ENCODE measurements around the gene LTB4R2.

LTB4R2 gene

DNA sequence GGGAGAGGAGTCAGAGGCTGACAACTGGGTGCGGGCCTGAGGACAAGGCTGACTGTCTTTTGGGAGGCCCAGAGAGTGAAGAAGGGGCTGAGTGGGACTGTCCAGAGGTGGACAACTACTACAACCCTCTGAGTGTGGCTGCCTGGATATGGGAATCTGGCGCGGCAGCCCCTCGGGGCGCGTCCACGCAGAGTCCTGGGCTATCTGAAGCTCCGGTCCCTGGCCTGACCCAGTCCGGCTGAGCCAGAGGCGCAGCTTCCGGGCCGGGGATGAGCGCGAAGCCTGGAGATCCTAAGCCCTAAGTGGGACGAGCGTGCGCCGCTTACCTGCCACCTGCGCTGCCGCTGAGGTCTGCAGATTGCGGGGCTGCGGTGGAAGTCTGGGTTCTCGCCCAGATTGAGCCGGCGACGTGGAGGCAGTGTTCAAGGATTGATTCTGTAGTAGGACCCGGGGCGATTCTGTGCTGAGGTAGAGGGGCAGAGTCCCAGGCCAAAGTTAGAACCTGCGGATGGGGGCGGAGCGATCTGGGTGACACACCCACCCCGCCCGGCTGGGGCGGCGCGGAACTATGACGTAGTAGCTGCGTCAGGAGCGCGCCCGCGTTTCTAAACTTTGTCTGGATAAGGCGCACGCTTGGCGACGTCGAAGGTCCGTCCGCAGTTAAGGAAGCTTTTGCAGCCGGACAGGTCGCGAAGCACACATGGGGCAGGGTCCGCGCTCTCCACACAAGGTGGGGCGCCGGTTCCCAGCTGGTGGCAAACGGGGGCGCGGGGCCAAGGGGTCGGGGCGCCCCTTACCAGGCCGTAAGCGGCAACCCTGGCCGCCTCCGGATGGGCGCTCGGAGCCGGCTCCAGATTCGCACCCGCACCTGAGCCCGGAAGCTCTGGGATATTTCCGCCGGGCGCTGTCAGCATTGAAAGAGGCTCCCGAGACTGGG, 10.4 kb upstream of the LTB4R2 start, which contains the start of the genes DHRS1 and NOP9:
Gene DHRS1 (minus strand): TSS at position 526 of the 937 bp plus-strand sequence. CDS start 674 bp downstream, outside the sequence.
Gene NOP9 (plus strand): TSS at position 596 of the 937 bp plus-strand sequence. CDS start 105 bp downstream, at position 701.
- DNase-seq = peak; percentile 82

DNA sequence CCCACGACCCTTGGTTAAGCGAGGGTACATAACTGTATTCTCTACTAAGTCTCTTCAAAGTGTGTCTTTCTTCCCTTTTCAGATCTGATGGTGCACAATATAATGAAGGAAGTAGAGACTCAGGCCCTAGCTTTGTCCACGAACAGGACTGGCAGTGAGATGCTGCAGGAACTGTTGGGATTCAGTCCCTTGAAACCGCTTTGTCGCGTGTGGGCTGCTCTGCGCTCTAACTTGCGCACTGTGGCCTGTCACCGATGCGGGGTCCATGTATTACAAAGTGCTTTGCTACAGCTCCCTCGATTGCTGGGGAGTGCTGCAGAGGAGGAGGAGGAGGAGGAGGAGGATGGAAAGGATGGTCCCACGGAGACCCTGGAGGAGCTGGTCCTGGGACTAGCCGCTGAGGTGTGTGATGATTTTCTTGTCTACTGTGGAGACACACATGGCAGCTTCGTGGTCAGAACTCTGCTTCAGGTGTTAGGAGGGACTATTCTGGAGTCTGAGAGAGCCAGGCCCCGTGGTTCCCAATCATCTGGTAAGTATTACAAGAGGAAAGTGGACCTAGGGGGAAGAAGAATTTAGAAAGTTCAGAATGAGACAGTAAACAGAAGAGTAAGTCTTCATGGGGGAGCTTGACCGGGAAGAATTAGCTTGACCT, 9.5 kb upstream of the LTB4R2 start:
- DNase-seq = no peak

DNA sequence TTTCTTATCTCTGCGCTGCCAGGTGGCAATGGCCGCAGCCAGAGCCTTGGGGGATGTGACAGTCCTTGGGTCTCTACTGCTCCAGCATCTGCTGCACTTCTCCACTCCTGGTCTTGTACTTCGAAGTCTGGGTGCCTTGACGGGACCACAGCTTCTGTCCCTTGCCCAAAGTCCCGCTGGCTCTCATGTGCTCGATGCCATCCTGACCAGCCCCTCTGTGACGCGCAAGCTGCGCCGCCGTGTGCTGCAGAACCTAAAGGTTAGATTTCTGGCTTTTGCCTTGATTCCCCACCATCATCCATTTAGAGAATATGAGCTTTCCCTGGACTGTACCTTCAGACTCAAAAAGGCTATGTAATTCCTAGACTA, 5.9 kb upstream of the LTB4R2 start:
- no peak for DNase-seq

DNA sequence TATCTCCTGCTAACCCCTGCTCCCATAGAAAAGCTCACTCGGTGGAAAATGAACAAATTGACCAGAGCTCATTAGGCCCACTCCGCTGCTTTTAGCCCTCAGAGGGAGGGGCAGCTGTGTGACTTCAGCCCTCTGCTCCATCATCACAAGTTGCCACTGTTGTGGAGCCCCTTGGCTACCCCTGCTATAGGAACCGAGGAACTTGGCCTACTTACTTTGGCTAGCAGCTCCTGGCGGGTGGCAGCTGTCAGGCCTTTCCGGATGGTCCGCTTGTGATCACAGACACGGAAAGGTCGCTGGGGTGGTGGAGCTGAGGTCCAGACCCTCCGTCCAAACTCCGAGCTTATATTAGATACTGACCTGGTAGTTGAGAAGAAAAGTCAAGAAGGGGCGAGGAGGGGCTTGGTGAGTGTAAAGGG, 2.8 kb upstream of the LTB4R2 start:
- no peak for DNase-seq

DNA sequence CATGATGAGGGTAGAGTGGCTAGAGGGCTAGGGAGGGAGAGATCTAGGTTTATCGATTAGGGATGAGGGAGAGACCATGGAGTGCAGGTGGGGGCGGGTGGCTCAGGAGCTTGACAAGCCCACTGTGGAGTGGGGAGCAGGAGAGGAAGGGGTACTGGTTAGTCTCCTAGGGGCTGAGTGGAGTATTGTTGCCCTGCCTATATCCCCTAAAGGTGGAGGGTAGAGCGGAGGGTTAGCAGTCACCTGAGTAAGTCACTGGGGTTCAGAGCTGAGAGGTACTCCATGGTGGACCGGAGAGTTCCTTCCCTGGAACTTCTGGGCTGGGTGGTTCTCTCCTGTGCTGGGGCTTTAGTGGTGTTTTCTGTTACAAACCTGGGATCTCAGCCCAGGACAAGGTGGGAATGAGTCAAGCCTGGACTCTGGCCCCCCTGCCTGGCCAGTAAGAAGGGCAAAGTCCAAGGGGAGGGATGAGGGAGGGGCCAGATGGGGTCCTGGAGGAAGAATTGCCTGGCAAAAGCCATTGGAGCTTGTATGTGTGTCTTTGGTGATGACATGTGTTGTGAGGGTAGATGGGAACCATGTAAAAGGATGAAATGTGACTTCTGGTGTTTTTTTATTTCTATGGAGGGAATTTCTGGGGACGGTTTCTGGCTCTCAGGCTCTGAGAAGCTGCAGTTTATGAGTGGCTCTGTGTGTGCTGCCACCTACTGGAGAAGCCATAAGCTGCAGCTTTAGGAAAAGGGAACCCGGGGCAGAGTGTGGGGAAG, 2.2 kb upstream of the LTB4R2 start, which contains the start of gene CIDEB:
Gene CIDEB (minus strand): TSS at position 403 of the 767 bp plus-strand sequence. CDS start 119 bp downstream, at position 284.
- peak; percentile 30 for DNase-seq

DNA sequence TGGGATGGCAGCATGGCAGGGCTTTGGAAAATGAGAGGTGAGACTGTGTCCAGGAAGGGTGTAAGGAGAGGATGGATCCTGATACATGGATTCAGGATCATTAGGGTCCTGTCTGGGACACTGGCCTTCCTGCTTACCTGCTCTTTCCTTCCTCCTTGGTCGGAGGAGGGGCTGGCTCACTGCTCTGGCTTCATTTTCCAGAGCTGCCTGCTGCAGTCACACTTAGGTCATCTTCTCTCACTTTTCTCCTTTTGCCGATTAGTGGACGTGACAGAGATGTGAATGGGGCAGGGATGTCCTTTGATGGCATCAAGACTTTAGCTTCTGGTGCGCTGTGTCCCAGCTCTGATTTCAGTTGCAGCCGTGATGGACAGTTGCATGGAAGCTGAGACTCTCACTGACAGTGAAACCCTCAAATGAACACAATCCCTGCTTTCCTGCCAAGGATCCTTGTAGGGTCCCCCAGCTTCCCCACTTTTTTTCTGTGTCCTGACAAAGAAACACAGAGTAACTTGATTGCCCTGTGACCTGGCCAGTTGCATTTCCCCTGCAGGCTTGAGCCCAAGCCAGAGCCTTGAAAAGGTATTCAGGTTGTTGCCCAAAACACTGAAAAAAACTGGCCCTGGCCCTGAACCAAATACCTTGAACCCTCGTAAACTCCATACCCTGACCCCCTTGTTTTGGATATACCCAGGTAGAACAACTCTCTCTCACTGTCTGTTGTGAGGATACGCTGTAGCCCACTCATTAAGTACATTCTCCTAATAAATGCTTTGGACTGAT, 1.4 kb upstream of the LTB4R2 start:
- DNase-seq = no peak

DNA sequence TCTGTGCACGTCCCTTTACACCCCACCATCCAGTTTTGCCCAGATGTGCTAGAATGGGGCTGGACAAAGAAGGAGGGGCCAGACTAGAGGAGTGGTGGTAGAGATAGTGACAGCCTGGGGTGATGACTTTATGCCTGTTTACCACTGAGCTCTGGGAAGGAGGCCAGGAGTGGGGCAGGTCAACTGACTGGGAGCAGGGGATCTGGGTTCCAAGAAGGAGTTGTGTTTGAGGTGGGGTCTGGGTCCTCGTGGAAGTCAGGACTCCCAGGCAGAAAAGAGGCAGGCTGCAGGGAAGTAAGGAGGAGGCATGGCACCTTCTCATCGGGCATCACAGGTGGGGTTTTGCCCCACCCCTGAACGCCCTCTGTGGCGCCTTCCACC, 315 bp downstream of the LTB4R2 start:
- DNase-seq = no peak

DNA sequence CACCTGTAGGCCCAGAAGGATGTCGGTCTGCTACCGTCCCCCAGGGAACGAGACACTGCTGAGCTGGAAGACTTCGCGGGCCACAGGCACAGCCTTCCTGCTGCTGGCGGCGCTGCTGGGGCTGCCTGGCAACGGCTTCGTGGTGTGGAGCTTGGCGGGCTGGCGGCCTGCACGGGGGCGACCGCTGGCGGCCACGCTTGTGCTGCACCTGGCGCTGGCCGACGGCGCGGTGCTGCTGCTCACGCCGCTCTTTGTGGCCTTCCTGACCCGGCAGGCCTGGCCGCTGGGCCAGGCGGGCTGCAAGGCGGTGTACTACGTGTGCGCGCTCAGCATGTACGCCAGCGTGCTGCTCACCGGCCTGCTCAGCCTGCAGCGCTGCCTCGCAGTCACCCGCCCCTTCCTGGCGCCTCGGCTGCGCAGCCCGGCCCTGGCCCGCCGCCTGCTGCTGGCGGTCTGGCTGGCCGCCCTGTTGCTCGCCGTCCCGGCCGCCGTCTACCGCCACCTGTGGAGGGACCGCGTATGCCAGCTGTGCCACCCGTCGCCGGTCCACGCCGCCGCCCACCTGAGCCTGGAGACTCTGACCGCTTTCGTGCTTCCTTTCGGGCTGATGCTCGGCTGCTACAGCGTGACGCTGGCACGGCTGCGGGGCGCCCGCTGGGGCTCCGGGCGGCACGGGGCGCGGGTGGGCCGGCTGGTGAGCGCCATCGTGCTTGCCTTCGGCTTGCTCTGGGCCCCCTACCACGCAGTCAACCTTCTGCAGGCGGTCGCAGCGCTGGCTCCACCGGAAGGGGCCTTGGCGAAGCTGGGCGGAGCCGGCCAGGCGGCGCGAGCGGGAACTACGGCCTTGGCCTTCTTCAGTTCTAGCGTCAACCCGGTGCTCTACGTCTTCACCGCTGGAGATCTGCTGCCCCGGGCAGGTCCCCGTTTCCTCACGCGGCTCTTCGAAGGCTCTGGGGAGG, 985 bp downstream of the LTB4R2 start, which contains the start of gene LTB4R:
Gene LTB4R (plus strand): TSS at position 857 of the 959 bp plus-strand sequence. CDS start 4,150 bp downstream, outside the sequence.
- peak; percentile 88 for DNase-seq

DNA sequence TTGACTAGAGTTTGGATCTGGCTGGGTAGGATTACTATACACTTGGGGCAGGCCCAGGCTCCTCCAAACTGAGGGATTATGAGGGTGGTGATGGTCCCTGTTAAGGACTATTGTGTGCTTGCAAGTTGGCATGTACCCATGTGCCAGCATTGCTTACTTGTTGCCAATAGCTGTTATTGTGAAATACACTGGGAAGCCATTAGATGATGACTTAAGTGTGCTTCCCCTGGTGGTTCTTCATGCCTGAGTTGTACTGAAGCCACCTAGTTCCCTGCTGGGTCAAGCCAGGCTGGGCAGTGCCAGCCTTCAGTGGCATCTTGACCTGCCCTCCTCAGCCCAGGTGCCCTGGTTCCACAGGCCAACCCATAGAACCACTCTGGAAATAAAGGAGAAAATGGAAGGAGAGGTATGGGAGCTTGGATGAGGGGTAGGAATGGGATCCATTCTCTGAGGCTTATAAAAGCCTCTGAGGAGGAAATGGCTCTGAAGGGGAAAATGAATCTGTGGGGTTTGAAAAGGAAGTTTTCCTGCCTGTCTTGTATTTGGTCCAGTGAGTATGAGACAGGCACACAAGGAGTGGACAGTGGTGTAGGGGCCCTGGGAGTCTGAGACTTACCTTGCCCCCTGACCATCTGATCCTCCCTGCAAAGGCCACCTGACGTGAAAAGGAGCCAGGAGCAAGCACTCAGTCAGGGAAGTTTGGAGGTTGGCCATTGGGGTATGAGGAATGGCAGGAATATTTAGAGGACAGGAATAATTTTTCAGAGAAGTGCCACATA, 2.1 kb downstream of the LTB4R2 start:
- DNase-seq = no peak

DNA sequence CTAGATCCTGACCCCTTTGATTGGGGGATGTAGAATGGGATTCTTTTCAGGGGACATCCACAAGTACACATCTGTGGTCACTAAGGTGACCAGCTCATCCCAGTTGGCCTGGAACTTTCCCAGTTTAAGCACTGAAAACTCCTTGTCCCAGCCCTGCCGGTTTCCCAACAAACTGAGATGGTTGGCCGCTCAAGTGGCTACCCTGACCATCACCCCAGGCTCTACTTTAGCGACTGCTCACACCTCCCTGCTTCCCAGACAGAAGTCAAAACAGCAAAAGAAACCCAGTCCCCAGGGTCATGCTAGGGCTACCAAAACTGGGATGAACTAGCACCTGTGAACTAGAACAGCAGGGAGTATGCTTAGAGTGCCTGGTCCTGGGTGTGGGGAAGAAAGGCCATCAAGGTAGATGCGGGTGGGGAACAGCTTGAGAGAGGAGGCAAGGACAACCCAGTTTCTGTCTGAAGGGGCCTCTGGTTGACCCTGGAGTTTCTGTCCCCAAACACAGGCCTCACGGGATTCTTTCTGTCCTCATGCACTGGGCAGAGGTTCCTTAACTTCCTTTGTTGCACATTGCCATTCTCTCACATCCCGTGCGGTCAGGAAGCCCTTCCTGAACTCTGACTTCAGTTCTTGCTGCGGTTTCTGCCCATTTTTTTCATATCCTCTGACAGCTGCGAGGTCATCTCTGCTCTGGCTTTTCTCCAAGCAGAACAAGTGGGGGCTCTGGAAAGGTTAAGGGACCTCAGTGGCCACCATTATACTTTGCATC, 3.0 kb downstream of the LTB4R2 start:
- DNase-seq = no peak

DNA sequence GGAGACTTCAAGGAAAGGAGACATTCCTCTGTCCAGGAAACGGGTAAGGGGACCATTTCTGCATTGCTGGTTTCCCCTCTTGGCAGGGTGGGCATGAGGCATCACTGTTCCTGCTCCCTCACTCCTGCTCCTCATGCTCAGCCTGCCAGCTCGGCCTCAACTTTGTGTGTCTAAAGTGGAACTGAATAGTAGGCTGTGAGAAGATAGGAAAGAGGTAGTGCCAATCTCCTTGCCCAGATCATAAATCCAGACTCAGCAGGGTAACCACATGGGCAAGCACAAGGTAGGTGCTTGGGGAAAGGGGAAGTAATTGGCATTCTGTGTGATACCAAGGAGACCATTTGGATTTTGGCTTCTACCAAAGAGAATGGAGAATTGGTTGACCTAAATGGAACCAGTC, 4.0 kb downstream of the LTB4R2 start:
- DNase-seq = no peak

DNA sequence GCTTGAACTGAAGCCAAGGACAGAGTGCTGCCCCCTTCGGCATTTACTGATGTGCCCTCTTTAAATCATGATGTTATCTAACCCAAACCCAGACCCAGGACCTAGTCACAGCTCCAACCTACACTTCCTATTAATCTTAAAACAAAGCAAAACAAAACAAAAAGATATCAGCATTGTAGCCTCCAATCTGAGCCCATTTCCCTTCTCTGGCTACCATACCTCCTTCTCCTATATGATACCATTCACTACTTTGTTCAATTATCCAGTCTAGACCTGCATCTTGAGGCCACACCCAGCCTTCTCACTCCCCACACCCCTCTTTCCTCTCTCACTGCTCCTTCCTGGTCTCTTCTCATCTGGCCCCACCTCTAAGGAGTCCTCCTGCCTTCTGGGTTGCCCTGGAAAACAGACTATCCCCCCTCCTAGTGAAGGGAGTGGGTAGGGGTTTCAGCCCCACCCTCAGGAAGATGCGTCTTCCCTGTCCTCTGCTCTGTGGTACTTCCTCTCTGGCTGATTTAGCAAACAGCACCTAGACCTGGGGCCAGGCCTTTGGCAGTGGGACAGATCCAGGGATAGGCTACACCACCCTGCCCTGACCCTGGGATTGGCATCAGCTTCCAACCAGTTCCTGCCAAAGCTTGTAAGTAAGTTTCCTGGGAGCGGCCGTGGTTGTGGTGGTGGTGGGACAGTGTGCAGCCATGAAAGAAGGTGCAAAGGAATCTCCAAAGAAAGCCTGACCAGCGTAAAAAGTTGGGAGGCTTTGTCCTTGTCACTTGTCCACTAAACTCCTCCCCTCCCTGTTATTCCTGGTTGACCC, 4.6 kb downstream of the LTB4R2 start:
- no peak for DNase-seq

DNA sequence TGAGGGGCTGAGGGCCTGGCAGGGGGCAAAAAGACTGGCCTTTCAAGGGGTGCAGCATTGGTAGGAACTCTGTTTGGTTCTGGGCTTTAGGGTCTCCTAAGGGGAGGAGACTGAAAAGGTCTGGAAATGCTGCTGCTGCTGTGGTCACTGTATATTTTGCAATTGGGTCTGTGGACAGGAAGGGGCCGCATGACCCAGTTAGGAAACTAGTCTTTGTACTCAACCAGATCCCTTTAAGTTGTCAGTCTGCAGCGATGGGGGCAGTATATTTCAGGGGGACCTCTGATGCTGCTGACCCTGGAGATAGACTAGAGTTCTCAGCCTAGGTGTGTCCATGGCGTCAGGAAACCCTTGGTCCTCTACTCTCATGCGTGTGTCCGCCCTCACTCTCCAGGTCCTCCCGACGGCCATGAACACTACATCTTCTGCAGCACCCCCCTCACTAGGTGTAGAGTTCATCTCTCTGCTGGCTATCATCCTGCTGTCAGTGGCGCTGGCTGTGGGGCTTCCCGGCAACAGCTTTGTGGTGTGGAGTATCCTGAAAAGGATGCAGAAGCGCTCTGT, 5.4 kb downstream of the LTB4R2 start:
- DNase-seq = no peak

DNA sequence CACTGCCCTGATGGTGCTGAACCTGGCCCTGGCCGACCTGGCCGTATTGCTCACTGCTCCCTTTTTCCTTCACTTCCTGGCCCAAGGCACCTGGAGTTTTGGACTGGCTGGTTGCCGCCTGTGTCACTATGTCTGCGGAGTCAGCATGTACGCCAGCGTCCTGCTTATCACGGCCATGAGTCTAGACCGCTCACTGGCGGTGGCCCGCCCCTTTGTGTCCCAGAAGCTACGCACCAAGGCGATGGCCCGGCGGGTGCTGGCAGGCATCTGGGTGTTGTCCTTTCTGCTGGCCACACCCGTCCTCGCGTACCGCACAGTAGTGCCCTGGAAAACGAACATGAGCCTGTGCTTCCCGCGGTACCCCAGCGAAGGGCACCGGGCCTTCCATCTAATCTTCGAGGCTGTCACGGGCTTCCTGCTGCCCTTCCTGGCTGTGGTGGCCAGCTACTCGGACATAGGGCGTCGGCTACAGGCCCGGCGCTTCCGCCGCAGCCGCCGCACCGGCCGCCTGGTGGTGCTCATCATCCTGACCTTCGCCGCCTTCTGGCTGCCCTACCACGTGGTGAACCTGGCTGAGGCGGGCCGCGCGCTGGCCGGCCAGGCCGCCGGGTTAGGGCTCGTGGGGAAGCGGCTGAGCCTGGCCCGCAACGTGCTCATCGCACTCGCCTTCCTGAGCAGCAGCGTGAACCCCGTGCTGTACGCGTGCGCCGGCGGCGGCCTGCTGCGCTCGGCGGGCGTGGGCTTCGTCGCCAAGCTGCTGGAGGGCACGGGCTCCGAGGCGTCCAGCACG, 6.1 kb downstream of the LTB4R2 start:
- DNase-seq = no peak

DNA sequence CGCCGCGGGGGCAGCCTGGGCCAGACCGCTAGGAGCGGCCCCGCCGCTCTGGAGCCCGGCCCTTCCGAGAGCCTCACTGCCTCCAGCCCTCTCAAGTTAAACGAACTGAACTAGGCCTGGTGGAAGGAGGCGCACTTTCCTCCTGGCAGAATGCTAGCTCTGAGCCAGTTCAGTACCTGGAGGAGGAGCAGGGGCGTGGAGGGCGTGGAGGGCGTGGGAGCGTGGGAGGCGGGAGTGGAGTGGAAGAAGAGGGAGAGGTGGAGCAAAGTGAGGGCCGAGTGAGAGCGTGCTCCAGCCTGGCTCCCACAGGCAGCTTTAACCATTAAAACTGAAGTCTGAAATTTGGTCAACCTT, 6.6 kb downstream of the LTB4R2 start:
- no peak for DNase-seq

DNA sequence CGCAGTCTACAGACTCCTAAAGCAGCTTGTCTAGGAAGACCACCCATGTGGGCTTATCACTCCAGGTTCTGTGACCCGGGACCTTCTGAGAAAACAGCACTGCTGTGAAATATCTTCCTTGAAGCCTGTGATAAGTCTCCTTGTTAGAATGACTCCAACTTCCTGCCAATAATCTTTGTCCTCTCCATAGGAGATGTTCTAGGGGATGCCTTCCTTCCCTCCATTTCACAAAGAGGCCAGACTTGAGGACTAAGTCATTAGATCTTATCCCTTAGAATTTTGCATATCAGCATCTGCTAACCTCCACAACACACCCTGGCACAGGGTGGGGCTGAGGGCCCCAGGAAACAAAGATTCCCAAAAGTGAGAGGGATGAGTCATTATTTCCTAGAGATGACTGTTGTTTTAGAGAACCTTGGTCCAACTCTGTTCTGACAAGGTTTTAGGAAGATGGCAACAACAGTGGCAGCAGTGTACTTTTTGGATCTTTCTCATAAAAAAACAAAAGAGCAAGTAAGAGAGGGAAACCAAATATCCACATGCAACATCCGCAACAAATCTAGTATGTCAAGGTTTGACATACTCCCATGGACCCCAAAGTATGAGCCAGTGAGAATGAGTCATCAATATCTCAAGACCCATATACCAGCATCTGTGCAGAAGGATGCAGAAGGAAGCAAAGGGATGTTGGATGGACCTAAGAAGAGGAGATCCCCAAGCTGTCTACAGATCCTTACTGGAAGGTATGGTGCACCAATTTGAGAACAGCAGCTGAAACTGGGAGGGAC, 7.4 kb downstream of the LTB4R2 start:
- no peak for DNase-seq
